Measurements from ENCODE around the gene PITHD1.
"Not testable (repeated sequence)": the region's sequence is repeated elsewhere in the genome, so short reads cannot be mapped to it uniquely, and the experiment has no call there.

PITHD1 gene, protein sequence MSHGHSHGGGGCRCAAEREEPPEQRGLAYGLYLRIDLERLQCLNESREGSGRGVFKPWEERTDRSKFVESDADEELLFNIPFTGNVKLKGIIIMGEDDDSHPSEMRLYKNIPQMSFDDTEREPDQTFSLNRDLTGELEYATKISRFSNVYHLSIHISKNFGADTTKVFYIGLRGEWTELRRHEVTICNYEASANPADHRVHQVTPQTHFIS

DNA sequence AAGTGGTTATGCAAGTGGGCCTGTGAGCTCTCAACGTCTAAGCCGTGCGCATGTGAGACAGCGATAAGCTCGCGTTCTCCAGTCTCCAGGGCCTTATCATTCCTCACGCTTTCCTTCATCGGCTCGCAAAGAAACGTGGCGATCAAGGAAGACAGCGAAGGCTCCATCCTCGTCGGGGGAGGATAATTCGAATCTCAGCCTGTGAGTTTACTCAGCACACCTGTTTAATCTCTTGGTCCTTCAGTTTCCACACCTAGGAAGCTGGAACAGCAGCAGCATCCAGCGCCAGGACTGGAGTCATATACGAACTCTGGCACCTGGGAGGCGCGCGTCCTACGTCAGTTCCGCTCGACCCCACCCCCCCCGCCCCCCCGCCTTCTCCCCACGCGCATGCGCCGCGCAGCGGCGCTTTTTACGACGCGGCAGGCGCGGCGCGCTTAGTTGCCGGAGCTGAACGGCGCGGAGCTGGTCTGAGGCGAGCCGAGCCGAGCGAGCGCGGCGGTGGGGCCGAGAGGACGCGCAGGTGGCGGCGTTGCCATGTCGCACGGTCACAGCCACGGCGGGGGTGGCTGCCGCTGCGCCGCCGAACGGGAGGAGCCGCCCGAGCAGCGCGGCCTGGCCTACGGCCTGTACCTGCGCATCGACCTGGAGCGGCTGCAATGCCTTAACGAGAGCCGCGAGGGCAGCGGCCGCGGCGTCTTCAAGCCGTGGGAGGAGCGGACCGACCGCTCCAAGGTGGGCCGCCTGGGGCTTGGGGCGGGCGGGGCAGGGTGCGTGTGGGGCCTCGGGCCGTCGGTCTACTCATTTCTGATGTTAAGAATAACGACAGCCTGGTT, at the start of gene PITHD1:
TSS of gene PITHD1 (plus strand) at position 440 of the 836 bp plus-strand sequence. CDS start at position 538, 98 bp downstream.
- peak; percentile 72 for DNase-seq (ENCODE audit: low read depth)

DNA sequence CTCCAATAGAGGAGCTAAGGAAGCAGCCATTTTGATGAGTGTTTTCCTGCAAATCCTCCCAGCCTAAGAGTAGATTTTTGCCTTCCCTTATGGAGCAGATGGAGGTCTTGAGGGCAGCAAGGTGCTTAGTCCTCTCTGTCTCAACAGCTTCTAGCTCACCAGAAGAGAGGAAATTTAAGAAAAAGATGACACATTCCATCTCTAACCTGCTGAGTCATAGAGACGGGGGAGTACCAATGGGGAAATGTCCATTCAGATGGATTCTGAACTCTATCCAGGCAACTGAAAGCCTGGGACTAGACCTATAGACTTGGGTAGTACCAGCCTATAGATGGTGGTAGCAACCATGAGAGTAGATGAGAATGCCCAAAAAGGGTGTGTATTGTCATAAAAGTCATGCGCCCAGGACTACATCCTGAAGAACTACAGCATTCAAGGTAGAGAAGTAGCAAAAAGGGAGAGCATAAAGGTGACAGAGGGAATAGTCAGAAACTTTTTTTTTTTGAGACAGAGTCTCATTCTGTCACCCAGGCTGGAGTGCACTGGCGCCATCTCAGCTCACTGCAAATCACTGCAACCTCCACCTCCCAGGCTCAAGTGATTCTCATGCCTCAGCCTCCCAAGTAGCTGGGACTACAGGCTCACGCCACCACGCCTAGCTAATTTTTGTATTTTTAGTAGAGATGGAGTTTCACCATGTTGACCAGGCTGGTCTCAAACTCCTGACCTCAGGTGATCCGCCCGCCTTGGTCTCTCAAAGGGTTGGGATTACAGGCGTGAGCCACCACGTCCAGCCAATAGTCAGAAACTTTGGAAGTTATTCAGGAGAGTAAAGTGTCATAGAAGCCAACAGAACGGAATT, 45.6 kb upstream of the PITHD1 start:
- no peak for DNase-seq (ENCODE audit: low read depth)

DNA sequence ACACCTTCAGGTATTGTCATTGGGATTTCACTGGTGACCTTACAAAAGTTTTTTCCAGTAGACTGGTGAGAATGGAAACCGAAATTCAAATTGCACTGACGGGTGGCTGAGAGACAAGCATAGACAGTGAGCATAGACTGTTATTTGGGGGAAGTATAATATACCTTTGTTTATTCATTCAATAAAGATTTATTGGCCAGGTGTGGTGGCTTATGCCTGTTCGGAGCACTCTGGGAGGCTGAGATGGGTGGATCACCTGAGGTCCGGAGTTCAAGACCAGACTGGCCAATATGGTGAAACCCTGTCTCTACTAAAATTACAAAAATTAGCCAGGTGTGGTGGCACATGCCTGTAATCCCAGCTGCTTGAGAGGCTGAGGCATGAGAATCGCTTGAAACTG, 44.9 kb upstream of the PITHD1 start:
- not testable (repeated sequence) for DNase-seq (ENCODE audit: low read depth)

DNA sequence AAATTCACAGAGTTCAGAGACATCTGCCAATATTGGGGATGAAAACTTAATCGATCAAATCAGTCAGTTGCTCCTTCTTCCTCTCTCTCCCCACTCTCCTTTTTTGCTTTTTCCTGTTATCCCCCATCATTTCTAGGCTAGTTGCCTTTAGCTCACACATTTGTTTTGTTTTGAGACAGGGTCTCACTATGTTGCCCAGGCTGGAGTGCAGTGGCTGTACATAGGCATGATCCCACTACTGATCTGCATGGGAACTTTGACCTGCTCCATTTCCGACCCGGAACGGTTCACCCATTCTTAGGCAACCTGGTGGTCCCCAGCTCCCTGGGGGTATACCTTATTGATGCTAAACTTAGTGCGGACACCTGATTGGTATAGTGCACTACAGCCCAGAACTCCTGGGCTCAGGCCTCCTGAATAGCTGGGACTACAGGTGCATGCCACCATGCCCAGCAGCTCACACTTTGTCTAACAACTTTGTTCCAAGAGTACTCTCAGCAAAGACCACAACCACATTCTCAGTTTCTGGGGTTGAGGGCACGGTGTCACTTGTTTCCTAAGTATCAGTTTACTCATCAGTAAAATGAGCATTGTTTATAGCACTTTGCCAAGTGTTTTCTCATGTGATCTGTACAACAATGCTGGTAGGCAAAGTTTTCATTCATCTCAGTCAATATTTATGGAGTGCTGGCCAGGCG, 41.6 kb upstream of the PITHD1 start:
- DNase-seq (ENCODE audit: low read depth): no peak

DNA sequence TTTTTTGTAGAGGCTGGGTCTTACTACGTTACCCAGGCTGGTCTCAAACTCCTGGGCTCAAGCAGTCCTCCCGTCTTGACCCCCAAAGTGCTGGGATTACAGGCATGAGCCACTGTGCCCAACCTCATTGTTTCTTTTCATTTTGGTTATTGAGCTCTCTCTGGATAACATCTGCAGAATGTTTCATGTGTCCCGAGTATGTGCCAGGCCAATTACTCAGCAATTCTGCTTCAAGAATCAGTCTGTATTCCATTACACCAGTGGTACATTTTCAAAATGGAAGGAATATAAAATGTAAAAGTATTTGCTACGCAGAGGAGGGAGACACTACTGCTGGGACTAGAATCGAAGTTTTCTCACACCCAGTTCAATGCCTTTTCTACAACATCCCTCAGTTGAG, 36.6 kb upstream of the PITHD1 start:
- DNase-seq (ENCODE audit: low read depth): no peak

DNA sequence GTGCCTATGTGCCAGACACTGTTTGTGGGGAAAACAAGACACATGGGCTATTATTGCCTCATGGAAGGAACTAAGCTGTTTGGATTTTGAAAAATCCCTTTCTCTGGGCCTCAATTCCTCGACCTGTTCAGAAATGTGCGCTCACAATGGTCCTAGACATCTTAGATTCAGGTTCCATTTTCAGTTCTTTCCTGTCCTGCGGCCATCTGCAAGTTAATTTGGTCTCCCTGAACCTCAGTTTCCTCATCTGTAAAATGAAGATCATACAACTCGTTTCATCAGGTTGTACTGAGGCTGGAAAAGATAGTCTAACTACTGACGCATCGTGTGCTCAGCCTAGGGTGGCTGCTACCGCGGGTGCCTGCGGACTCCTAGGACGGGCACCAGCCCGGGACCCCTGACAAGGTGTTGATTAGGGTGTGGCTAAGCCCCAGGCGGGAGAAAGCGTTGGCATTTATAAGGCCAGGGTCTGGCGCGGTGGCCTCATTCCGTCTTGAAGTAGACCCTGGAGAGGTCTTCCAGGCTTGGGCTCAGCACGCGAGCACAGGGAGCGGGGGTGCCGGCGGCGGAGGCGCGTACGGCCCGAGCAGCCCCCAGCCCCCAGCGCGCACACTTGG, 35.4 kb upstream of the PITHD1 start:
- no peak for DNase-seq (ENCODE audit: low read depth)

DNA sequence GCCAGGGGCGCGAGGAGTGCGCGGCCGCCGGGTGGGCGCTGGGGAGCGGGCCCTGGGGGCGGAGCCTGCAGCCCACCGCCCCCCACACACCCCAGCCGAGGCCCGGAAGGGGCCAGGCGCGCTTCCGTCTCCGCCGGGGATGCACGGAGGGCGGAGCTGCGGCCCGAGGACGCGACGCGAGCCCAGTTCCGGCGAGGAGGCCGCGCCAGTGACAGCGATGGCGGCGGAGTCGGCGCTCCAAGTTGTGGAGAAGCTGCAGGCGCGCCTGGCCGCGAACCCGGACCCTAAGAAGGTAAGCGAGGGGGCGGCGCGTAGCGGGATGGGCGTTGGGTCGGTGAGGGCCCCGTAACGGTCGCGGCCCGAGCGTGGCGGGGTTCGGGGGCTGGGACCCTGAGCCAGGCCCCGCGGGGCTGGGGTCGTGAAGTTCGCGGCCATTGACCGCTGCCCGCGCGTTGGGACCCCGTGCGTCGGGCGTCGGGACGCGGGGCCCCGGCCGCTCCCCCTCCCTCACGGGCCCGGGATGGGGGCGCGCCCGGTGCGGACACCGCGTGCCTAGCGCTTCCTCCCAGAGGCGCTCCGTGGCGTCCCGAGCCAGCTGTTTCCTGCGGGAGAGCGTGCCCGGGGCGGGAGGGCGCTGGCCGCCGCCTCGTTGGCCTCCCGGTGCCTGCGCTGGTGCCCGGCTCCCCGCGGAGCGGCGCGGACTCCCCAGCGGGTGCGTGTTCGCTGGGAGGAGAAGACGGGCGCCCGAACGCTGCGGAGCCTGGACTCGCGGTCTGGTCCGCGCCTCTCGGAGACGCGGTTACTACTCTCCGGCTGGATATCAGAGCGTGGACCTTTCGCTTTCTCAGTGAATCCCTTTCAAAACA, 34.7 kb upstream of the PITHD1 start, which contains the start of gene ELOA:
TSS of gene ELOA (plus strand) at position 185 of the 866 bp plus-strand sequence. CDS start at position 218, 33 bp downstream.
- peak; percentile 71 for DNase-seq (ENCODE audit: low read depth)

DNA sequence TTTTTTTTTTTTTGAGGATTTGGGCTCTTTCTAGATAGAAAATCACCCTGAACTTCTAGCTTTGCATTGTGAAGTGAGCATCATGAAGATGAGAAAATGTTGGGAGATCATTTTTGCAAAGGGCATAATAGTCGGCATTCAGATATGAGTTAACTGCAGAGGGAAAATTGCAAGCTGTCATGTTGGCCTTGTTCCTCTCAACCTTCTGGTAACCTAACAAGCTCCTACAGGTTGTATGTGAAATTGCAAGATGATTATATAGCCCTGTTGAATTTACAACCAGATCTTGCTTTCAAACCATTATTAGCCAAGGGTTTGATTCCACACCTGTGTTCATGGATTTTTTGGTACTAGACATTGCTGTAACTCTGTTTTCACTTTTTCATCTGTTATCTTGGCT, 32.7 kb upstream of the PITHD1 start:
- DNase-seq (ENCODE audit: low read depth): no peak

DNA sequence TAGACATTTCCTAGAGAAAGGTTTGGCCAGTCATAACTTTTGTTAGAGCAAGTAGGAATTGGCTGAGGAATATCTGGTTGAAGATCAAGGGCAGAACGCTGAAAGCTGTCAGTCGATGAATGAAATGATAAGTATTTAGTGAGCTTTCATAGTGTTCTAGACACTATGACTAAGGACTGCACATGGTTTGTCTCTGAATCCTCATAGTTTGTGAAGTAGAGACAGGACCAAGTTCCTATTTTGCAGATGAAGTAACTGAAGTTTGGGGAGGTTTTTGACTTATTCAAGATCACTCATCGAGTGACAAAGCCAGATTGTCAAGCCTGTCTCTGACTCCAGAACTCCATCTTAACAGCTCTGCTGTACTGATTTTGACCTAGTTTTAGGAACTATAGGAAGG, 30.2 kb upstream of the PITHD1 start:
- DNase-seq (ENCODE audit: low read depth): no peak

DNA sequence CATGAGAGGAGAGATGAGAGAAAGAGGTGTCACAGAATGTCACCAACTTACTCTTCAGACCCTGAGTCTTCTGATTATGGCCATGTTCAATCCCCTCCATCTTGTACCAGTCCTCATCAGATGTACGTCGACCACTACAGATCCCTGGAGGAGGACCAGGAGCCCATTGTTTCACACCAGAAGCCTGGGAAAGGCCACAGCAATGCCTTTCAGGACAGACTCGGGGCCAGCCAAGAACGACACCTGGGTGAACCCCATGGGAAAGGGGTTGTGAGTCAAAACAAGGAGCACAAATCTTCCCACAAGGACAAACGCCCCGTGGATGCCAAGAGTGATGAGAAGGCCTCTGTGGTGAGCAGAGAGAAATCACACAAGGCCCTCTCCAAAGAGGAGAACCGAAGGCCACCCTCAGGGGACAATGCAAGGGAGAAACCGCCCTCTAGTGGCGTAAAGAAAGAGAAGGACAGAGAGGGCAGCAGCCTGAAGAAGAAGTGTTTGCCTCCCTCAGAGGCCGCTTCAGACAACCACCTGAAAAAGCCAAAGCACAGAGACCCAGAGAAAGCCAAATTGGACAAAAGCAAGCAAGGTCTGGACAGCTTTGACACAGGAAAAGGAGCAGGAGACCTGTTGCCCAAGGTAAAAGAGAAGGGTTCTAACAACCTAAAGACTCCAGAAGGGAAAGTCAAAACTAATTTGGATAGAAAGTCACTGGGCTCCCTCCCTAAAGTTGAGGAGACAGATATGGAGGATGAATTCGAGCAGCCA, 27.0 kb upstream of the PITHD1 start:
- no peak for DNase-seq (ENCODE audit: low read depth)

DNA sequence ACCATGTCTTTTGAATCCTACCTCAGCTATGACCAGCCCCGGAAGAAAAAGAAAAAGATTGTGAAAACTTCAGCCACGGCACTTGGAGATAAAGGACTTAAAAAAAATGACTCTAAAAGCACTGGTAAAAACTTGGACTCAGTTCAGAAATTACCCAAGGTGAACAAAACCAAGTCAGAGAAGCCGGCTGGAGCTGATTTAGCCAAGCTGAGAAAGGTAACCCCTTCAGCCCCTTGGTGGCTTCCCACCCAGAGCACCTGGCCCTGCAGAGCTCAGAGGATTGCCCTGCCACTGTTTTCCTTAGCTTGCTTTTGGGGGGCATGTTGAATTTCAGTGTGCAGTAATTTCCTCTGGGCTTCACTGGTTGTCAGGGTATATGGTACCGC, 26.4 kb upstream of the PITHD1 start:
- no peak for DNase-seq (ENCODE audit: low read depth)

DNA sequence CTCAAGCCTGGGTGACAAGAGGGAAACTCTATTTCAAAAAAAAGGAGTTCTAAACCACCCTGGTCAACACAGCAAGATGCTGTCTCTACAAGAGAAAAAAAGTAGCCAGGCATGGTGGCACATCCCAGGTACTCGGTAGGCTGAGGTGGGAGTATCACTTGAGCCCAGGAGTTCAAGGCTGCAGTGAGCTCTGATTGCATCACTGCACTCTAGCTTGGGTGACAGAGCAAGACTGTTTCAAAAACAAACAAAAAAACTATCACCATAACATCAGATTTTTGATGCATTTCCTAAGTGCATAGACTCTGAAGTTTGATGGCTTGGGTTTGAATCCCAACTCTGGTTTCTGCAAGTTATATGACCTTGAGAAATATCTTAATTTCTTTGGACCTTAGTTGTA, 25.3 kb upstream of the PITHD1 start:
- DNase-seq (ENCODE audit: low read depth): no peak

DNA sequence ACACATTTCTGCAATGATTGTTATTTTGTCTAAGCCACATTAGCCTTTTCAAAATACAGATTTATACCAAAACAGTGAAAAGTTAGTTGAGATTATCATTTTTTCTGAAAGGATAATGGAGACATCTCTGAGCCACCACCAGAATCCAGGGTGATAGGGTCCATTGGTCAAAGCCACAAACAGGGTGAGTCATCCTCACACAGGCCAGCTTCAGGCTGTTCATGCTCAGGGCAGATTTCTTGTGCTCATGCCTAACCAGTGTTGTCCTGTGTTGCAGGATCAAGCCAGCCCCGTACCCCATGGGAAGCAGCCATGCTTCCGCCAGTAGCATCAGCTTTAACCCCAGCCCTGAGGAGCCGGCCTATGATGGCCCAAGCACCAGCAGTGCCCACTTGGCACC, 21.5 kb upstream of the PITHD1 start:
- no peak for DNase-seq (ENCODE audit: low read depth)

DNA sequence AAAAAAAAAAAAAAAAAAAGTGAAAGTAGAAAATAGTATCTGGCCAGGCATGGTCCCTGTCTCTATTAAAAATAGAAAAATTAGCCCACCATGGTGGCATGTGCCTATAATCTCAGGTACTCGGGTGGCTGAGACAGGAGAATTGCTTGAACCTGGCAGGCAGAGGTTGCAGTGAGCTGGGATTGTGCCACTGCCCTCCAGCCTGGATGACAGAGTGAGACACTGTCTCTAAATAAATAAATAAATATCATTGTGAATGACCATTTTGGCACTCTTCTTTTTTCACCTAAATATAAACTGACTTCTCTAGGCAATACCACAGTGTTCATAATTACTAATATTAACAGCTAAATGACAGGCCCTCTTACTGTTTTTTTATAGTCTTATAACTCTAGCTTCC, 20.4 kb upstream of the PITHD1 start:
- no peak for DNase-seq (ENCODE audit: low read depth)

DNA sequence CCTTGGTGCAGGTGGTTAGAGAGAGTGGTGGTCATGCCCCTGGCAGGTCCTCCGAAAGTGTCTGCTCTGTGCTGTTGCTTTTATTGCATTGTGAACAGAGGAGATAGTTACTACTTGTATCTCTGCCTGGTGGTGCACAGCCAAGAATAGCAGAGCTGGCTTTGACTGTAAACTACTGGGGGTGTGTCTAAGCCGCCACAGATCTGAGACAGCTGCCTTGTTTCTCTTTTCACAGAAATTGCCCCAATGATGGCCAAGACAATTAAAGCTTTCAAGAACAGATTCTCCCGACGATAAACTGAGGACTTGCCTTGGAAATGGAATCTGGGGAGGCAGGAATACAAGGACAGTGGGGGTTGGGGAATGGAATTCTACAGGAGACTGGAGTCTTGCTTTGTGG, 18.9 kb upstream of the PITHD1 start:
- no peak for DNase-seq (ENCODE audit: low read depth)

DNA sequence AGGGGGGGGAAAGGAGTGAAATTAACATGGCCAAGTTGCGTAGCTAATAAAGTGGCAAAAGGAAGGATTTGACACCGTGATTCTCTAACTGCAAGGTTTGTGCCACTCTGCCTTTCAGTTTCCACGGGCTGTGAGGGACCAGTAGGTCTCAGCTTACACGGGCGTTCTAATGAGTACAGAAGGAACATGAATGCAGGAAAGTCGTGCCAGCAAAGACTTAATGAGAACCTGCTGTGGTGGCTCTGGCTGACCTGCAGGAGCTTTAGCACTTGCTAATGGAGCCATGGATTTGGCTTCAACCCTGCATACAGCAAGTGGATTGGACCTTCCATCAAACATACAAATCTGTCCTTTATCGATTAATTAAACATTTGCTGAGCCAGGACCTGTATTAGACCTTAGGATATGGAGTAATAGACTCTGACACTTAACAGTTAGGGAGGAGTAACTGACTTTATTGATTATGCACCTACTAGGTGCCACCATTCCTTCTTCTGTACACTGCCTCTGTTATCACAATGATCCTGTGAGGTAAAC, 15.1 kb upstream of the PITHD1 start:
- no peak for DNase-seq (ENCODE audit: low read depth)

DNA sequence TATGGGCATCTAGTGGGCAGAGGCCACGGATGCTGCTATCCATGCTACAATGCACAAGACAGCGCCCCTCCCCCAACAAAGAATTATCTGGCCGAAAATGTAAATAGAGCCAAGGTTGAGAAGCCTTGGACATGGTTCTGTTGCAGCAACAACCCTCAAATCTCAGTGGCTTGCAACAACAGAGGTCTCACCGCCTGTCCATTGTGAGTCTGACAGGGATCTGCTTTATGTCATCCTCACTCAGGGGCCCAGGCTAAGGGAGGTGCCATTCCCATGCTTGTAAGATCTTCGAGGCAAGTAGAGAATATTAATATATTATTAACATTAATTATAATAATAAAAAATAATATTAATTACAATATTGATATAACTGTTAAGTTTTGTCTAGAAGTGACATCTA, 9.5 kb upstream of the PITHD1 start:
- no peak for DNase-seq (ENCODE audit: low read depth)

DNA sequence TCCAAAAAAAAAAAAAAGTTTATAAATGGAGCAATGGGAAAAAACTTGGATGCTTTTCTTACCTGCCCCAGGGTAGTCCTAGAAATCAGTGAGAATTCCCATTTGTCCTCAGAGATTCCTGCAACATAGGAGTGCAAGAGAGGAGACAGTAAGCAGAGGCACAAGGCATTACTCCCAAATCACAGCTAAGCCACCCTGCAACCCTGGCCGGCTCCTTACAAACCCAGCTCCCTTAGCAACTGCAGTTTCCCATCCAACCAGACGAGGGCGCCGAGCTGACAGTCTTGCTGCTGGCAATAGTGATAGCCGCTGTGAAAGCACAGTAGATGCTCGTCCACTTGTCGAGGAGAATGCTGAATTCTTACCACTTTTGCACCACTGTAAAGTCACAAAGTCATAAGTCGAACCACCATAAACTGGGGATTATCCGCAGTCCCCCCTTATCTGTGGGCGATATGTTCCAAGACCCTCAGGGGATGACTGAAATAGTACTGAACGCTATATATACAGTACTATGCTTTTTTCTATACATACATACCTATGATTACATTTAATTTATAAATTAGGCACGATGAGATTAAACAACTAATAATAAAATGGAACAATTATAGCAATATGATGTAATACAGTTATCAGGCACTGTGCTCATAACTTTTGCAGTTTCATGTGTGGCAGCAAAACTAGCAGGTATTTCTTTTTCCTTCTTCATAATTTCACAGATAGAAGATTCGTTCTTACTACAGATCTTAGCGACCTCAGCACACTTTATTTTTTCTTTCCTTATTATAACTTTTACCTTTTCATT, 6.0 kb upstream of the PITHD1 start:
- DNase-seq (ENCODE audit: low read depth): peak; percentile 67

DNA sequence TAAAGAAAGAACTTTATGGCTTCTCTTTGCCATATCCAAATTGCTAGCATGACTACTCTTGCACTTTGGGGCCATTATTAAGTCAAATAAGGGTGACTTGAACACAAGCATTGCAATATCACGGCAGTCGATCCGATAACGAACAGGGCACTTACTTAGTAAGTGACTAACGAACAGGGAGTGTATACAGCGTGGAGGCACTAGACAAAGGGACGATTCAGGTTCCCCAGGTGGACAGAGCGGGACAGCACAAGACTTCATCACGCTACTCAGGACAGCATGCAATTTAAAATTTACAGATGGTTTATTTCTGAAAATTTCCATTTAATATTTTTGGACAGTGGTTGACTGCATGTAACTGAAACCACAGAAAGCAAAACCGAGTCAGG, 5.4 kb upstream of the PITHD1 start:
- DNase-seq (ENCODE audit: low read depth): no peak

Measured in activated T-helper 1 cell treated with Interleukin-2 at 50 U/mL for 16 hours (primary cell).